DOHH2 (cell line): ENCODE results near the gene SERINC5.

ENCODE experiments used
- H3F3A ChIP-seq: fragments of 200-600 bp; sonication (generic), shearing (Covaris generic); 2 replicates; pipeline ENCODE4 v1.6.0; 2016; ENCODE audit warnings: antibody characterized with exemption, mild to moderate bottlenecking; ENCODE audit not compliant: control insufficient read depth, insufficient read depth
- H3K27ac ChIP-seq: fragments of 200-600 bp; sonication (generic); 2 replicates; pipeline ENCODE4 v1.5.1; 2014; ENCODE audit warnings: low read depth, mild to moderate bottlenecking, low read length, moderate library complexity
- H3K27me3 ChIP-seq: fragments of 200-600 bp; sonication (generic); 2 replicates; pipeline ENCODE4 v1.6.1; 2014; ENCODE audit warnings: mild to moderate bottlenecking, low read length, mixed read lengths; ENCODE audit not compliant: control insufficient read depth
- H3K36me3 ChIP-seq: fragments of 200-600 bp; sonication (generic); 2 replicates; pipeline ENCODE4 v1.6.1; 2014; ENCODE audit warnings: mild to moderate bottlenecking, low read length, moderate library complexity, mixed read lengths; ENCODE audit not compliant: control insufficient read depth
- H3K4me1 ChIP-seq: fragments of 200-600 bp; sonication (generic); 2 replicates; pipeline ENCODE4 v1.6.1; 2014; ENCODE audit warnings: mild to moderate bottlenecking, low read length, mixed read lengths; ENCODE audit not compliant: control insufficient read depth
- H3K4me2 ChIP-seq: fragments of 200-600 bp; sonication (generic); 2 replicates; pipeline ENCODE4 v1.6.0; 2014; ENCODE audit warnings: mild to moderate bottlenecking, low read length, moderate library complexity
- H3K4me3 ChIP-seq: fragments of 200-600 bp; sonication (generic); 2 replicates; pipeline ENCODE4 v1.5.1; 2014; ENCODE audit warnings: mild to moderate bottlenecking, low read length, mixed read lengths
- H3K79me2 ChIP-seq: fragments of 200-600 bp; sonication (generic); 2 replicates; pipeline ENCODE4 v1.6.1; 2014; ENCODE audit warnings: mild to moderate bottlenecking, low read length, mixed read lengths; ENCODE audit not compliant: control insufficient read depth
- H3K9me2 ChIP-seq: fragments of 200-600 bp; sonication (generic); replicated peaks from 2 replicates; pipeline ENCODE4 v1.6.1; 2014; ENCODE audit warnings: mild to moderate bottlenecking, low read length, mixed read lengths; ENCODE audit not compliant: control insufficient read depth
- H3K9me3 ChIP-seq: fragments of 200-600 bp; sonication (generic); 2 replicates; pipeline ENCODE4 v1.6.1; 2014; ENCODE audit warnings: antibody characterized with exemption, low read length, mixed read lengths; ENCODE audit not compliant: control insufficient read depth, insufficient read depth
- H4K20me1 ChIP-seq: fragments of 200-600 bp; sonication (generic); 2 replicates; pipeline ENCODE4 v1.6.0; 2014; ENCODE audit warnings: low read depth, mild to moderate bottlenecking, antibody characterized with exemption, low read length, moderate library complexity; ENCODE audit not compliant: control insufficient read depth, insufficient read depth
- CTCF ChIP-seq: fragments of 200-600 bp; sonication (generic); IDR thresholded peaks from one replicate; pipeline ENCODE4 v1.5.1; 2014; ENCODE audit warnings: antibody characterized with exemption, mild to moderate bottlenecking, low read depth, low read length; ENCODE audit not compliant: poor library complexity, severe bottlenecking
- EZH2phosphoT487 ChIP-seq: fragments of 200-600 bp; sonication (generic); IDR thresholded peaks from 2 replicates; pipeline ENCODE4 v1.6.1; 2017; ENCODE audit warnings: borderline replicate concordance, mild to moderate bottlenecking, antibody characterized with exemption, low read length, moderate library complexity, mixed read lengths

Gene SERINC5

GRCh38 chr5:80225189-80225933, 30.5 kb downstream of the SERINC5 start:
- H3F3A ChIP-seq = no peaks in the 10 kb centered on the region
- no peaks in the 10 kb centered on the region for H4K20me1 ChIP-seq
- H3K79me2 ChIP-seq = no peaks in the 10 kb centered on the region
- TF ChIP-seq CTCF (no peak), EZH2phosphoT487 (no peak)
- H3K27ac ChIP-seq = no peak overlapping the region
- no peaks in the 10 kb centered on the region for H3K9me3 ChIP-seq
- no peaks in the 10 kb centered on the region for H3K9me2 ChIP-seq
- no peaks in the 10 kb centered on the region for H3K4me1 ChIP-seq
- H3K27me3 ChIP-seq = no peaks in the 10 kb centered on the region
- H3K36me3 ChIP-seq = no peaks in the 10 kb centered on the region
- H3K4me3 ChIP-seq = no peak overlapping the region
- H3K4me2 ChIP-seq = no peak overlapping the region

- no peaks in the 10 kb centered on the region for H4K20me1 ChIP-seq
- no peak overlapping the region for H3K4me2 ChIP-seq
- H3F3A ChIP-seq = no peaks in the 10 kb centered on the region
- no peaks in the 10 kb centered on the region for H3K79me2 ChIP-seq
- no peak overlapping the region for H3K4me3 ChIP-seq
- H3K9me2 ChIP-seq = no peaks in the 10 kb centered on the region
- no peaks in the 10 kb centered on the region for H3K4me1 ChIP-seq
- no peaks in the 10 kb centered on the region for H3K27me3 ChIP-seq
- no peak for TF ChIP-seq CTCF
- no peak for TF ChIP-seq EZH2phosphoT487
- H3K36me3 ChIP-seq = no peaks in the 10 kb centered on the region
- H3K27ac ChIP-seq = no peak overlapping the region
- H3K9me3 ChIP-seq = no peaks in the 10 kb centered on the region
Observed at GRCh38 chr5:80223561-80223960, 32.3 kb downstream of the SERINC5 start.

DNA sequence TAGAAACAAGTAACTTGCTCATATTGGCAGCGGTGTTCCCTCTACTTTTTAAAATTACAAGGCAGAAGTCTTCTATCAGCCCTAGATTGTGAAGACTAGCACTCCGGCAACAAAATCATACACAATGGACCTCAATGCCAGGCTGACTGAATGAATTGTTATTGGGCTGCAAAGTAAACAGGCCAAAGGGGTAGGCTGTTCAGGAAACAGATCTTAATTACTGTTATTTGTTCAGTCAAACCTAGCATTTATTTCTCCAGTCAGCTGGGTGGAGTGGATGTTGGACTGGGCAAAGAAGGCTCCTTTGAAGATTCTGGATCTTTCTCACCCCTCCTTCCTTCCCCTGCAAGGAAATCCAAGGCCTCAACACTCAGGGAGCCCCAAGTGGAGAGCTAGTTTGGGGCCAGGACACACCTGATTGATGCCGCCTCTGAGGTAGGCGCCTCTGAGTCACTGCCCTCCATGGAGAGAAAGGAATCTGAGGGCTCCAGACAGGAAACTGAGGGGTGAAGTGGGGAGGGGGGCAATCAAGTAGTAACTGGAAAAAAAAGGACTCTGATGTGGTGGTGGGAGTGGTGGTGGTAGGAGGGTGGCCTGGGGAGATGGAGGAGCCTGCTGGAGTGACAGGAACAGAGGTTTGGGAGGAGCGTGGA, 35.5 kb downstream of the SERINC5 start:
- Histone ChIP-seq H3K4me1 (no peaks in the 10 kb centered on the region), H3K4me2 (no peak overlapping the region), H3K27ac (no peak overlapping the region), H3K9me3 (no peaks in the 10 kb centered on the region), H3K4me3 (no peak overlapping the region), H4K20me1 (no peaks in the 10 kb centered on the region), H3K36me3 (no peaks in the 10 kb centered on the region), H3K79me2 (no peaks in the 10 kb centered on the region), H3K27me3 (peaks cover 2% of the 10 kb centered on the region; the same call in 1 of the 2 replicates), H3K9me2 (no peaks in the 10 kb centered on the region), H3F3A (no peaks in the 10 kb centered on the region)
- TF ChIP-seq EZH2phosphoT487 = no peak
- no peak for TF ChIP-seq CTCF
